ENCODE results near the gene COL27A1.

Gene COL27A1

DNA sequence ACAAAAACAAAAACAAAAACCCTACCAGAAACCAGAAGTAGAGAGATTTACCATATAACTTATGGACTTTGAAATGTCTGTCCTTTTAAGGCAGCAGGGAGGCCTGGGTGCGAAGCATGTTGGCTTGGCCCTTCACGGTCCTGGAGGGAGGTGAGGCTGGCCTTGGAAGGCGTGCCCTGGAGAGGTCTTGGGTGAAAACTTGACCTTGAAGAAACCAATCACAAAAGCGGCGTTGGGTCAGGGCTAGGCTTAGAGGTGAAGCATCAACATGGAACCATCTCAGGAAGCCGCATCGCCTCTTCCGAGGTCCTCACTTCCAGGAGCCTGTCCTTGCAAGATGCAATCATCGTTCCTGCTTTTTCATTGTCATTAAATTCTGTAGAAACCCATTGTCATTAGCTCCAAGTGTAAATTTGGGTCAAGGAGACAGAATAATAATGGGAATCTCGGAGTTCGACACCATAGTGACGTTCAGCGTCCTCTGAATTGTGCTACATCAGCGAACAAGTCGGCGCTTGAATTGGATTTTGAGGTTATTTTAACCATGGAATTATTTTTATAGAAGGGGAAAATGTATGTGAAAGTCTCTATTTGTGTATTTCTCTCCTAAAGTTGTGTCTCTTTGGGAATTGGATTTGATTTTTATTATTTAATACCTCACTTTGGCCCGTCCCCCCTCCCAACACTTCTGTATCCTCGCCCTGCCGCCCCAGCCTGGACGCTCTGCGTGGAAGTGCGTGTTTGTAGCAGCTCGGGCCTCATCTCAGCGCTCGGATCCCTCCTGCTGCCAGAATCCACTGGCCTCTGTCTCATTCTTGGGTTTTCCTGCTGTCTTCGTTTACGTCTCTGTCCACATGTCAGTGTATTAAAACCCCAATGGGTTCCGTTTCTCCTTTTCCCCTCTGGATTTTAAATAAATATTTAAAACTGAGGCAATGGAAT, 156.5 kb downstream of the COL27A1 start:
- DNase-seq (ENCODE audit: low read depth, low spot score): no peak
- peaks cover 50% of the 10 kb centered on the region for H3K36me3 ChIP-seq (ENCODE audit: insufficient read depth, insufficient read length, low read length)
- no peak overlapping the region for H3K4me3 ChIP-seq (ENCODE audit: insufficient read length, low read depth)
- no peaks in the 10 kb centered on the region for H3K27me3 ChIP-seq (ENCODE audit: insufficient read depth, insufficient read length)
- H3K9ac ChIP-seq (ENCODE audit: insufficient read length, low read depth): no peak overlapping the region
- no peak for TF ChIP-seq SUZ12 (IDR thresholded peaks at IDR 0.05; ENCODE audit: extremely low read depth, insufficient read depth, insufficient read length)
- no peak for TF ChIP-seq YY1 (IDR thresholded peaks at IDR 0.05; ENCODE audit: insufficient read depth, insufficient read length)
- no peak for TF ChIP-seq ZNF274 (IDR thresholded peaks at IDR 0.05; ENCODE audit: low read depth, low read length)
- H3K4me1 ChIP-seq (ENCODE audit: insufficient read depth, insufficient read length): peaks cover 2% of the 10 kb centered on the region
- no peaks in the 10 kb centered on the region for H3K9me3 ChIP-seq (ENCODE audit: insufficient read depth, low read length)

DNA sequence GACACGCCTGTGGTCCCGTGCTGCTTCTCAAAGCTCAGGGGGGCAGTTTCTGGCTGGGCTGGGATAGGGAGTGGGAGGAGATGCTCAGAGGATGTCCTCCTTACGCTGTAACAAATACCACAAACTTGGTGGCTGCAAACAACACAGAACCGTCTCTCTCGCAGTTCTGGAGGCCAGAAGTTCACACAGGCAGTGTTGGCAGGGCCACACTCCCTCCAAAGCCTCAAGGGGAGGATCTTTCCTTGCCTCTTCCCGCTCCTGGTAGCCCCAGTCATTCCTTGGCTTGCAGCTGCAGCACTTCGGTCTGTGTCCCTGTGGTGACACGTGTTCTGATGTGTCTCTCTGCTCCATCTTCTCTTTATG, 157.2 kb downstream of the COL27A1 start:
- H3K4me3 ChIP-seq (ENCODE audit: insufficient read length, low read depth): no peak overlapping the region
- DNase-seq (ENCODE audit: low read depth, low spot score): no peak
- H3K36me3 ChIP-seq (ENCODE audit: insufficient read depth, insufficient read length, low read length): peaks cover 44% of the 10 kb centered on the region
- TF ChIP-seq ZNF274 (IDR thresholded peaks at IDR 0.05; ENCODE audit: low read depth, low read length): no peak
- no peak for TF ChIP-seq YY1 (IDR thresholded peaks at IDR 0.05; ENCODE audit: insufficient read depth, insufficient read length)
- TF ChIP-seq SUZ12 (IDR thresholded peaks at IDR 0.05; ENCODE audit: extremely low read depth, insufficient read depth, insufficient read length): no peak
- H3K9ac ChIP-seq (ENCODE audit: insufficient read length, low read depth): no peak overlapping the region
- H3K4me1 ChIP-seq (ENCODE audit: insufficient read depth, insufficient read length): peaks cover 3% of the 10 kb centered on the region
- no peaks in the 10 kb centered on the region for H3K27me3 ChIP-seq (ENCODE audit: insufficient read depth, insufficient read length)
- H3K9me3 ChIP-seq (ENCODE audit: insufficient read depth, low read length): no peaks in the 10 kb centered on the region

DNA sequence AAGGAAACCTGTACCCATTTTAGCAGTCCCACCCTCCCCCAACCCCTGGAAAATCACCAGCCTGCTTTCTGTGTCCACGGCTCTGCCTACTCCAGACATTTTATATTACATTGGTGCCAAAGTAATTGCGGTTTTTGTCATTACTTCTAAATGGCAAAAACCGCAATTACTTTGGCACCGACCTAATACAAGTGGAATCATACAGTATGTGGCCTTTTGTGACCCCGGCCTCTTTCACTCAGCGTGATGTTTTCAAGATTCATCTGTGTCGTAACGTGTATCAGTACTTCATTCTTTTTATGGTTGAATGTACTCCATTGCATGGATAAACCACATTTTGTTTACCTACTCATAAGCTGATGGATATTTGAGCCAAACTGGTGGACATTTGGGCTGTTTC, 157.8 kb downstream of the COL27A1 start:
- H3K4me3 ChIP-seq (ENCODE audit: insufficient read length, low read depth): no peak overlapping the region
- H3K9ac ChIP-seq (ENCODE audit: insufficient read length, low read depth): no peak overlapping the region
- H3K36me3 ChIP-seq (ENCODE audit: insufficient read depth, insufficient read length, low read length): peaks cover 37% of the 10 kb centered on the region
- H3K27me3 ChIP-seq (ENCODE audit: insufficient read depth, insufficient read length): no peaks in the 10 kb centered on the region
- TF ChIP-seq ZNF274 (IDR thresholded peaks at IDR 0.05; ENCODE audit: low read depth, low read length) (no peak), YY1 (IDR thresholded peaks at IDR 0.05; ENCODE audit: insufficient read depth, insufficient read length) (no peak), SUZ12 (IDR thresholded peaks at IDR 0.05; ENCODE audit: extremely low read depth, insufficient read depth, insufficient read length) (no peak)
- H3K9me3 ChIP-seq (ENCODE audit: insufficient read depth, low read length): no peaks in the 10 kb centered on the region
- peaks cover 3% of the 10 kb centered on the region for H3K4me1 ChIP-seq (ENCODE audit: insufficient read depth, insufficient read length)
- DNase-seq (ENCODE audit: low read depth, low spot score): no peak

DNA sequence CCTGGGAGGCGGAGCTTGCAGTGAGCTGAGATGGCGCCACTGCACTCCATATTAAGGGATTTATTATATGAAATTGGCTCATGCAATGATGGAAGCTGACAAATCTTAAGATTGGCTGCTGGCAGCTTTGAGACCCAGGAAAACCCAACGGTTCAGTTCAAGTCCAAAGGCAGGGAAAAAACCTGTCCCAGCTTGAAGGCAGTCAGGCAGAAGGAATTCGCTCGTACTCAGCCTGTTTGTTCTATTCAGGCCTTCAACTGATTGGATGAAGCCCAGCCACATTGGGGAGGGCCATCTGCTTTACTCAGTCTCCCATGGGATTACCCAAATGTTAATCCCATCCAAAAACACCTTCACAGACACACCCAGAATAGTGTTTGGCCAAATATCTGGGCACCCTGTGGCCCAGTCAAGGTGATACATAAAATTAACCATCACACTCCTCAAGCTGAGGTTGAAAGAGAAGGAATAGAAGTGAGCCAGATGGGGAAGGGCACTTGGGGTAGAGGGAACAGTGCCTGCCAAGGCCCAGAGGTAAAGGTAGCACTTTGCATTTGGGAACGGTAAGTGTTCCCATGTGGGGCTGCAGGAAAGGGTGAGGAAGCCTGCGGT, 159.0 kb downstream of the COL27A1 start:
- peaks cover 25% of the 10 kb centered on the region for H3K36me3 ChIP-seq (ENCODE audit: insufficient read depth, insufficient read length, low read length)
- no peak for TF ChIP-seq ZNF274 (IDR thresholded peaks at IDR 0.05; ENCODE audit: low read depth, low read length)
- TF ChIP-seq SUZ12 (IDR thresholded peaks at IDR 0.05; ENCODE audit: extremely low read depth, insufficient read depth, insufficient read length): no peak
- H3K9me3 ChIP-seq (ENCODE audit: insufficient read depth, low read length): no peaks in the 10 kb centered on the region
- H3K9ac ChIP-seq (ENCODE audit: insufficient read length, low read depth): no peak overlapping the region
- H3K4me1 ChIP-seq (ENCODE audit: insufficient read depth, insufficient read length): peaks cover 3% of the 10 kb centered on the region
- no peak for DNase-seq (ENCODE audit: low read depth, low spot score)
- H3K27me3 ChIP-seq (ENCODE audit: insufficient read depth, insufficient read length): no peaks in the 10 kb centered on the region
- H3K4me3 ChIP-seq (ENCODE audit: insufficient read length, low read depth): no peak overlapping the region

DNA sequence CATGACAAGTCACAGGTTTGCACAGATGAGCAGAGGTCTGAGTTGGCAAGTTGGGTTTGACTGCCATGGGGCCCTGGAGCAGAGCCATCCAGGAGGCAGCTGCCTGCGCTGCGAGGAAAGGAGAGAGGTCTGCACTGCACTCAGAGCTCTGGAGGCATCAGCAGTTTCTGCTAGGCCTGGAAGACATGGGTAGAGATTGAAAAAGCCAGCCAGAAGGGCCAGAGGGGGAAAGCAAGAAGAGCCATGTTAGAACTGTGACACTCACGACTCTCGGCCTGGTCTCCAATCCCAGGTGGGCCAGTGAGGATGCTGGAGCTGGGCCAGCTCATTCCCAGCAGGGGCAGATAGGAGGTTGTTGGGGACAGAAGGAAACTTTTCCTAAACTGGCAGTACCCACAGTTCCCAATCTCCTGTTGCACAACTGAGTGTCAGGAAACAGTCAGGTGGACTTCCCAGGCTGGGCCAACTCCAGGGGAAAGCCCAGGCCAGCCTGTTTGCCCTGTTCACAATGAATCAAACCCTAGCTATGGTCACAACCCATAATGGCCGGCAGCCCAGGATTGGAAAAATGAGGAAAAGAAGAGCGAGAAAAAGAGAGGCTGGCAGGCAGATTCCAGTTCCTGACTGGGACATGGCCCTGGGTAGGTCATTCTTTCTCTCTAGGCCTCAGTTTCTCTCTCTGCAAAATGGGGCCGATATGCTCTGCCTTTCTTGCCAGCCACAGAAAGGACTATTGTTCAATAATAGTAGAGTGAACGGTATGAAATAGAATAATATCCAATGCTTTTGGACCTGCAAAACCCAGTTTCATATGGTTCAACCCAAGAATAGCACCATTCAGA, 159.8 kb downstream of the COL27A1 start:
- TF ChIP-seq YY1 (IDR thresholded peaks at IDR 0.05; ENCODE audit: insufficient read depth, insufficient read length) (no peak), ZNF274 (IDR thresholded peaks at IDR 0.05; ENCODE audit: low read depth, low read length) (no peak), SUZ12 (IDR thresholded peaks at IDR 0.05; ENCODE audit: extremely low read depth, insufficient read depth, insufficient read length) (no peak)
- no peaks in the 10 kb centered on the region for H3K9me3 ChIP-seq (ENCODE audit: insufficient read depth, low read length)
- peaks cover 3% of the 10 kb centered on the region for H3K4me1 ChIP-seq (ENCODE audit: insufficient read depth, insufficient read length)
- DNase-seq (ENCODE audit: low read depth, low spot score): no peak
- no peak overlapping the region for H3K4me3 ChIP-seq (ENCODE audit: insufficient read length, low read depth)
- H3K27me3 ChIP-seq (ENCODE audit: insufficient read depth, insufficient read length): no peaks in the 10 kb centered on the region
- no peak overlapping the region for H3K9ac ChIP-seq (ENCODE audit: insufficient read length, low read depth)
- H3K36me3 ChIP-seq (ENCODE audit: insufficient read depth, insufficient read length, low read length): peaks cover 21% of the 10 kb centered on the region

DNA sequence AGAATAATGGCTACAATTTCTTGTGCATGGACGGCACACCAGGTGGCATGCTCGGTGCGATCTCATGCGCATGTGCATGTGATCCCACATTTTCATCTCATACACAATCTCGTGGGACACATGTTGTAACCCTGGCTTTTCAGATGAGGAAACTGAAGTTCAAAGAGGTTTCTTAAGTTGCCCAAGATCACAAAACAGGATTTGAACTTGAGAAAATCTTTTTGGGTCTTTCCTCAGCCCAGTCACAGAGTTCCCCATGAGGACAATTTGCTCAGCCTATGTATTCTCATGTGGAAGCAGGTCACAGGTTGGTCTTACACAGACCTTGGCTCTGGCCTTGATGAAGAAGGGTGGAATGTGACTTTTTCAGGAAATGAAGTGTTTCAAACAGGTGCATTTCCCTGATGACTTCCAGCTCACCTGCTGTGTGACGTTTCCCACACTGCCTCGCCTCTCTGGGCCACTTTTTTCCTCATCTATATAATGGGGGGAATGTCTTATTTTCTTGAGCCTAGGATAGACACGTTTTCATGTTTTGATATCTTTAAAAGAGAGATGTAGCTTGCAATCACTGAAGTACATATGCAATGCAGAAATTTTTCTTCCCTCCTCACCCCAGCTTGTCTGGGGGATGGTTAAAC, 160.5 kb downstream of the COL27A1 start:
- H3K36me3 ChIP-seq (ENCODE audit: insufficient read depth, insufficient read length, low read length): peaks cover 13% of the 10 kb centered on the region
- peaks cover 3% of the 10 kb centered on the region for H3K4me1 ChIP-seq (ENCODE audit: insufficient read depth, insufficient read length)
- no peaks in the 10 kb centered on the region for H3K27me3 ChIP-seq (ENCODE audit: insufficient read depth, insufficient read length)
- H3K9ac ChIP-seq (ENCODE audit: insufficient read length, low read depth): no peak overlapping the region
- no peaks in the 10 kb centered on the region for H3K9me3 ChIP-seq (ENCODE audit: insufficient read depth, low read length)
- TF ChIP-seq YY1 (IDR thresholded peaks at IDR 0.05; ENCODE audit: insufficient read depth, insufficient read length) (no peak), ZNF274 (IDR thresholded peaks at IDR 0.05; ENCODE audit: low read depth, low read length) (no peak), SUZ12 (IDR thresholded peaks at IDR 0.05; ENCODE audit: extremely low read depth, insufficient read depth, insufficient read length) (no peak)
- DNase-seq (ENCODE audit: low read depth, low spot score): no peak
- H3K4me3 ChIP-seq (ENCODE audit: insufficient read length, low read depth): no peak overlapping the region

Data from NT2/D1 (cell line).